ENCODE results near the gene NFE2L3.

NFE2L3 gene

GRCh38 chr7:26216049-26216448, 64.1 kb downstream of the NFE2L3 start:
- no peak for TF ChIP-seq CTCF (IDR thresholded peaks at IDR 0.05; ENCODE audit: insufficient read depth, low read depth, low read length, missing control alignments)
- DNase-seq (ENCODE audit: low read depth): no peak
- no peak overlapping the region for H3K4me3 ChIP-seq (ENCODE audit: low read depth, low read length)

GRCh38 chr7:26224359-26224758, 72.4 kb downstream of the NFE2L3 start:
- H3K4me3 ChIP-seq (ENCODE audit: low read depth, low read length): no peak overlapping the region
- no peak for DNase-seq (ENCODE audit: low read depth)
- TF ChIP-seq CTCF (IDR thresholded peaks at IDR 0.05; ENCODE audit: insufficient read depth, low read depth, low read length, missing control alignments): no peak

GRCh38 chr7:26227987-26228386, 76.0 kb downstream of the NFE2L3 start:
- no peak overlapping the region for H3K4me3 ChIP-seq (ENCODE audit: low read depth, low read length)
- TF ChIP-seq CTCF (IDR thresholded peaks at IDR 0.05; ENCODE audit: insufficient read depth, low read depth, low read length, missing control alignments): no peak
- no peak for DNase-seq (ENCODE audit: low read depth)

GRCh38 chr7:26233902-26234511, 82.0 kb downstream of the NFE2L3 start:
- TF ChIP-seq CTCF (IDR thresholded peaks at IDR 0.05; ENCODE audit: insufficient read depth, low read depth, low read length, missing control alignments): no peak
- DNase-seq (ENCODE audit: low read depth): no peak
- no peak overlapping the region for H3K4me3 ChIP-seq (ENCODE audit: low read depth, low read length)

Data from GM12865 (cell line).